HEK293T (cell line): Measurements from ENCODE around the gene ZNF778.

Experiments
- FOXM1 ChIP-seq: fragments of 450-650 bp; IDR thresholded peaks from 2 replicates; pipeline ENCODE4 v1.6.1; 2017; ENCODE audit warnings: mild to moderate bottlenecking, borderline replicate concordance
- SUZ12 ChIP-seq: fragments of 450-650 bp; IDR thresholded peaks from 2 replicates; pipeline ENCODE4 v1.6.1; 2016; ENCODE audit warnings: mild to moderate bottlenecking

- TF ChIP-seq SUZ12, result no peak
- no peak for TF ChIP-seq FOXM1
Measured at GRCh38 chr16:89187770-89188392, 29.6 kb upstream of the ZNF778 start.
